IMR-90 (cell line): ENCODE measurements around the gene NTRK3. TPM values are rescaled to one million over a fixed set of nuclear protein-coding genes. Genes with fewer than 3 reads are reported as not detected.

Experiments used
- ATAC-seq: fragments of 200-7000 bp; cut with Tn5 transposase; 2 replicates; pipeline ENCODE4 v1.9.1; 2020; ENCODE audit warnings: low read depth, mild to moderate bottlenecking, moderate library complexity
- BruUV-seq: library from RNA; stranded (reverse); fragments of 400-500 nt; replicated peaks from 2 replicates; lab custom pipeline; 2021; lab: Mats Ljungman, UMichigan
- CTCF ChIA-PET: fragments of 300-600 bp; formaldehyde crosslinking; extraction: SDS; loops from one replicate; lab custom pipeline; 2021; ENCODE audit warnings: antibody characterized with exemption; lab: Yijun Ruan, JAX
- POLR2A ChIA-PET: fragments of 300-600 bp; sonication (Branson Sonifier 250); formaldehyde crosslinking; loops from one replicate; lab custom pipeline; 2022; ENCODE audit warnings: antibody characterized with exemption; ENCODE audit not compliant: unreplicated experiment; lab: Charles Lee
- DNase-seq: peaks from one replicate; pipeline ENCODE4 v3.0.0; 2013
- H2AFZ ChIP-seq: replicated peaks from 2 replicates; pipeline ENCODE3; 2013; ENCODE audit warnings: low read length, mild to moderate bottlenecking; ENCODE audit not compliant: poor library complexity
- H2AK5ac ChIP-seq: 2 replicates; pipeline ENCODE4 v1.6.1; 2013; ENCODE audit warnings: low read depth, low read length, inconsistent platforms
- H2AK9ac ChIP-seq: replicated peaks from 2 replicates; pipeline ENCODE3; 2013; ENCODE audit warnings: mild to moderate bottlenecking, low read depth, low read length, moderate library complexity; ENCODE audit not compliant: poor library complexity
- H2BK120ac ChIP-seq: 2 replicates; pipeline ENCODE4 v1.6.1; 2013; ENCODE audit warnings: low read depth, low read length, inconsistent platforms
- H2BK15ac ChIP-seq: 3 replicates; pipeline ENCODE4 v1.6.1; 2013; ENCODE audit warnings: low read depth, low read length, inconsistent platforms
- H2BK20ac ChIP-seq: 2 replicates; pipeline ENCODE4 v1.6.1; 2013; ENCODE audit warnings: low read depth, mild to moderate bottlenecking, inconsistent platforms, low read length, moderate library complexity
- H2BK5ac ChIP-seq: 2 replicates; pipeline ENCODE4 v1.6.1; 2013; ENCODE audit warnings: mild to moderate bottlenecking, low read depth, low read length, inconsistent platforms; ENCODE audit not compliant: poor library complexity, severe bottlenecking
- H3K14ac ChIP-seq: replicated peaks from 2 replicates; pipeline ENCODE4 v1.6.1; 2013; ENCODE audit warnings: low read depth, low read length, inconsistent platforms
- H3K18ac ChIP-seq: 2 replicates; pipeline ENCODE4 v1.6.1; 2013; ENCODE audit warnings: low read depth, low read length, control low read depth
- H3K23ac ChIP-seq: 2 replicates; pipeline ENCODE4 v1.6.1; 2013; ENCODE audit warnings: low read depth, low read length, inconsistent platforms
- H3K27ac ChIP-seq: 2 replicates; pipeline ENCODE4 v1.5.1; 2013; ENCODE audit warnings: mild to moderate bottlenecking, control low read depth, low read length; ENCODE audit not compliant: insufficient read depth
- H3K27me3 ChIP-seq: 2 replicates; pipeline ENCODE4 v1.6.1; 2013; ENCODE audit warnings: low read length; ENCODE audit not compliant: control insufficient read depth, insufficient read depth
- H3K36me3 ChIP-seq: 2 replicates; pipeline ENCODE4 v1.6.1; 2013; ENCODE audit warnings: low read length, mixed read lengths; ENCODE audit not compliant: control insufficient read depth, insufficient read depth
- H3K4ac ChIP-seq: 2 replicates; pipeline ENCODE4 v1.6.1; 2013; ENCODE audit warnings: low read depth, low read length, inconsistent platforms
- H3K4me1 ChIP-seq: 2 replicates; pipeline ENCODE4 v1.6.1; 2013; ENCODE audit warnings: low read length, mixed read lengths; ENCODE audit not compliant: control insufficient read depth, insufficient read depth
- H3K4me2 ChIP-seq: 2 replicates; pipeline ENCODE4 v1.6.1; 2013; ENCODE audit warnings: low read depth, mild to moderate bottlenecking, control low read depth, low read length, moderate library complexity
- H3K4me3 ChIP-seq: 2 replicates; pipeline ENCODE4 v1.5.1; 2013; ENCODE audit warnings: low read depth, mild to moderate bottlenecking, control low read depth, low read length, moderate library complexity; ENCODE audit not compliant: insufficient read depth
- H3K56ac ChIP-seq: 2 replicates; pipeline ENCODE4 v1.6.1; 2013; ENCODE audit warnings: low read length, inconsistent platforms; ENCODE audit not compliant: insufficient read depth; ENCODE audit errors: extremely low read depth
- H3K79me1 ChIP-seq, 2 experiments: 2 replicates each; pipeline ENCODE4 v1.6.1; 2013; ENCODE audit warnings: low read length in 2 of 2, inconsistent platforms in 1 of 2, low read depth in 1 of 2
- H3K9ac ChIP-seq: 2 replicates; pipeline ENCODE4 v1.6.1; 2013; ENCODE audit warnings: low read depth, low read length, control low read depth
- H3K9me1 ChIP-seq: 2 replicates; pipeline ENCODE4 v1.6.1; 2013; ENCODE audit warnings: low read length, inconsistent platforms; ENCODE audit not compliant: insufficient read depth
- H3K9me3 ChIP-seq: 2 replicates; pipeline ENCODE4 v1.6.1; 2013; ENCODE audit warnings: low read length; ENCODE audit not compliant: control insufficient read depth, insufficient read depth
- H4K20me1 ChIP-seq: 2 replicates; pipeline ENCODE4 v1.6.1; 2013; ENCODE audit warnings: low read length, inconsistent platforms; ENCODE audit not compliant: insufficient read depth
- H4K5ac ChIP-seq: 2 replicates; pipeline ENCODE4 v1.6.1; 2013; ENCODE audit warnings: mild to moderate bottlenecking, low read depth, low read length, control low read depth
- H4K8ac ChIP-seq, 2 experiments: 2 replicates each; pipeline ENCODE4 v1.6.1; 2013; ENCODE audit warnings: low read depth in 2 of 2, low read length in 2 of 2, control low read depth in 1 of 2, inconsistent platforms in 1 of 2
- H4K91ac ChIP-seq: 2 replicates; pipeline ENCODE4 v1.6.1; 2013; ENCODE audit warnings: low read depth, low read length, inconsistent platforms; ENCODE audit not compliant: insufficient read depth
- CEBPB ChIP-seq: IDR thresholded peaks from 2 replicates; pipeline ENCODE4 v1.6.1; 2012; ENCODE audit warnings: low read depth, low read length, improper control_type of control experiment
- MAFK ChIP-seq: IDR thresholded peaks from 2 replicates; pipeline ENCODE4 v1.6.1; 2012; ENCODE audit warnings: low read depth, low read length, improper control_type of control experiment
- WGBS, 2 experiments: methylation state at CpG; one replicate each; pipeline versions ENCODE4 v1.1.5 to v1.1.7; 2013; ENCODE audit warnings: missing lambda C conversion rate in 2 of 2; ENCODE audit not compliant: insufficient read length in 1 of 2; ENCODE audit errors: extremely low coverage in 2 of 2; 5-methylcytosine and 5-hydroxymethylcytosine counted together
- dilution Hi-C: fragments of 300-500 bp; cut with HindIII; formaldehyde crosslinking; loops from one replicate; pipeline ENCODE4 v1.14.3; 2018; ENCODE audit warnings: low sequenced_read_pairs; ENCODE audit not compliant: unreplicated experiment
- in situ Hi-C: fragments of 300-500 bp; cut with MboI; formaldehyde crosslinking; loops from 3 replicates; pipeline ENCODE4 v1.14.3; 2019; ENCODE audit warnings: low sequenced_read_pairs, inconsistent platforms, mixed read lengths
- intact Hi-C: fragments of 100-400 bp; cut with micrococcal nuclease; formaldehyde crosslinking; loops from 2 replicates; pipeline ENCODE4 v1.10.0; 2022
- polyA plus RNA-seq, 3 experiments: library from polyadenylated mRNA; depleted of rRNA; stranded (reverse); fragments of >200 nt; gene quantifications; 2 replicates each; pipeline ENCODE4 v1.2.3, GENCODE V29; 2012; ENCODE audit warnings: low replicate concordance in 1 of 3
- total RNA-seq: library from RNA; depleted of rRNA; stranded (reverse); fragments of >200 nt; gene quantifications from 2 replicates; pipeline ENCODE4 v1.2.3, GENCODE V29; 2012

The NTRK3 gene
- total and polyA plus RNA-seq, 2 of the 4 experiments (the other 2 are of a cell fraction): under 0.01 to 0.15 TPM

DNA sequence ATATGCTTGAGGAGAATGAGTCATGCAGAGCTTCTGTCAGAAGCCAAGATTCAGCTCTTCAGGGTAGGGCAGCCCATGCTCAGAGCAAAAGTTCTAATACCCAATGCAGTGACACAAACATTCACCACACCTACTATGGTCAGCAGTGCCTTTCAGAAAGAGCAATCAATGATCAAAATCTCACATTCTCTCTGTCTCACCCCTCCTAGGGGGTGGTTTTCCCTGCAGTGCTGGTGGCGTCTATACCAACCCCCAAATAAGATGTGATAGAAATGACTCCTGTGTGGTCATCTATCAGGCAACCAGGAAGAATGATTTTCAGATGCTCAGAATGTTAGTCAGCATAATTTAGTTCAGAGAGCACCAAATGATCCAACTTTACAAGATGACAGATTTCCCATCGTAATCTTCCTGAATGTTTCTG, 385.3 kb downstream of the NTRK3 start:
- Histone ChIP-seq H3K23ac (no peak overlapping the region), H3K4ac (no peak overlapping the region), H3K79me1 (no peaks in the 10 kb centered on the region), H3K4me2 (no peak overlapping the region; the same call in 1 of the 2 replicates), H4K5ac (no peak overlapping the region), H3K27ac (no peak overlapping the region), H2AFZ (no peak overlapping the region), H3K14ac (no peak overlapping the region), H2BK120ac (no peak overlapping the region), H3K4me1 (peaks cover 18% of the 10 kb centered on the region; the same call in 1 of the 2 replicates), H3K9me1 (no peaks in the 10 kb centered on the region), H3K9me3 (no peaks in the 10 kb centered on the region), H3K56ac (no peak overlapping the region), H4K20me1 (no peaks in the 10 kb centered on the region), H3K4me3 (no peak overlapping the region), H2BK5ac (no peak overlapping the region), H3K18ac (no peak overlapping the region), H2BK15ac (no peak overlapping the region), H3K27me3 (no peaks in the 10 kb centered on the region), H2BK20ac (no peak overlapping the region), H2AK9ac (no peak overlapping the region), H4K8ac (no peak overlapping the region), H2AK5ac (no peak overlapping the region), H4K91ac (no peak overlapping the region), H3K9ac (no peak overlapping the region), H3K36me3 (no peaks in the 10 kb centered on the region)
- intact Hi-C loops: loop anchor here (2.0 to 10.0 kb wide), 2 partner anchors 118 to 256 kb away; no protein-coding TSS in a partner anchor
- TF ChIP-seq CEBPB: no peak
- peak; percentile 33; the same call in 1 of the 2 replicates for TF ChIP-seq MAFK
- ChIA-PET POLR2A (no interaction called here), CTCF (interaction anchor here (1.3 kb wide), 1 partner anchor 17 kb away, joined by 3 read pairs; no protein-coding TSS in a partner anchor)
- BruUV-seq: no TSS peak
- in situ Hi-C loops: no loop called here
- no CpG with 5 or more reads among the region's 2 CpGs for WGBS, 2 experiments
- dilution Hi-C loops: no loop called here
- ATAC-seq: peak; percentile 25; the same call in 1 of the 2 replicates
- DNase-seq: peak; percentile 55
